ENCODE data around the gene KCNN3. TPM values are rescaled to one million over a fixed set of nuclear protein-coding genes. Genes with fewer than 3 reads are reported as not detected.

The KCNN3 gene
- total RNA-seq, 6 experiments from 2014 or later: not detected

GRCh38 chr1:154769193-154769895 is 100.7 kb downstream of the KCNN3 start:
- TF ChIP-seq, protein P1, sequence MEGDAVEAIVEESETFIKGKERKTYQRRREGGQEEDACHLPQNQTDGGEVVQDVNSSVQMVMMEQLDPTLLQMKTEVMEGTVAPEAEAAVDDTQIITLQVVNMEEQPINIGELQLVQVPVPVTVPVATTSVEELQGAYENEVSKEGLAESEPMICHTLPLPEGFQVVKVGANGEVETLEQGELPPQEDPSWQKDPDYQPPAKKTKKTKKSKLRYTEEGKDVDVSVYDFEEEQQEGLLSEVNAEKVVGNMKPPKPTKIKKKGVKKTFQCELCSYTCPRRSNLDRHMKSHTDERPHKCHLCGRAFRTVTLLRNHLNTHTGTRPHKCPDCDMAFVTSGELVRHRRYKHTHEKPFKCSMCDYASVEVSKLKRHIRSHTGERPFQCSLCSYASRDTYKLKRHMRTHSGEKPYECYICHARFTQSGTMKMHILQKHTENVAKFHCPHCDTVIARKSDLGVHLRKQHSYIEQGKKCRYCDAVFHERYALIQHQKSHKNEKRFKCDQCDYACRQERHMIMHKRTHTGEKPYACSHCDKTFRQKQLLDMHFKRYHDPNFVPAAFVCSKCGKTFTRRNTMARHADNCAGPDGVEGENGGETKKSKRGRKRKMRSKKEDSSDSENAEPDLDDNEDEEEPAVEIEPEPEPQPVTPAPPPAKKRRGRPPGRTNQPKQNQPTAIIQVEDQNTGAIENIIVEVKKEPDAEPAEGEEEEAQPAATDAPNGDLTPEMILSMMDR (IDR thresholded peaks at IDR 0.05): no peak
- H3K36me3 Mint-ChIP-seq (ENCODE audit: low read depth): no peaks in the 10 kb centered on the region
- H3K4me3 Mint-ChIP-seq: no peak overlapping the region
- H3K4me1 Mint-ChIP-seq (ENCODE audit: low read depth): no peaks in the 10 kb centered on the region
- no peak overlapping the region for H3K27ac Mint-ChIP-seq
- peaks cover 34% of the 10 kb centered on the region for H3K27me3 Mint-ChIP-seq (ENCODE audit: insufficient read depth)
- no peak for DNase-seq
- no peaks in the 10 kb centered on the region for H3K9me3 Mint-ChIP-seq

GRCh38 chr1:154768456-154769125 is 101.5 kb downstream of the KCNN3 start:
- Mint-ChIP-seq H3K27ac (no peak overlapping the region), H3K4me3 (no peak overlapping the region), H3K27me3 (ENCODE audit: insufficient read depth) (peaks cover 36% of the 10 kb centered on the region), H3K36me3 (ENCODE audit: low read depth) (no peaks in the 10 kb centered on the region), H3K9me3 (no peaks in the 10 kb centered on the region), H3K4me1 (ENCODE audit: low read depth) (no peaks in the 10 kb centered on the region)
- TF ChIP-seq, protein P1 (IDR thresholded peaks at IDR 0.05): no peak
- no peak for DNase-seq

DNA sequence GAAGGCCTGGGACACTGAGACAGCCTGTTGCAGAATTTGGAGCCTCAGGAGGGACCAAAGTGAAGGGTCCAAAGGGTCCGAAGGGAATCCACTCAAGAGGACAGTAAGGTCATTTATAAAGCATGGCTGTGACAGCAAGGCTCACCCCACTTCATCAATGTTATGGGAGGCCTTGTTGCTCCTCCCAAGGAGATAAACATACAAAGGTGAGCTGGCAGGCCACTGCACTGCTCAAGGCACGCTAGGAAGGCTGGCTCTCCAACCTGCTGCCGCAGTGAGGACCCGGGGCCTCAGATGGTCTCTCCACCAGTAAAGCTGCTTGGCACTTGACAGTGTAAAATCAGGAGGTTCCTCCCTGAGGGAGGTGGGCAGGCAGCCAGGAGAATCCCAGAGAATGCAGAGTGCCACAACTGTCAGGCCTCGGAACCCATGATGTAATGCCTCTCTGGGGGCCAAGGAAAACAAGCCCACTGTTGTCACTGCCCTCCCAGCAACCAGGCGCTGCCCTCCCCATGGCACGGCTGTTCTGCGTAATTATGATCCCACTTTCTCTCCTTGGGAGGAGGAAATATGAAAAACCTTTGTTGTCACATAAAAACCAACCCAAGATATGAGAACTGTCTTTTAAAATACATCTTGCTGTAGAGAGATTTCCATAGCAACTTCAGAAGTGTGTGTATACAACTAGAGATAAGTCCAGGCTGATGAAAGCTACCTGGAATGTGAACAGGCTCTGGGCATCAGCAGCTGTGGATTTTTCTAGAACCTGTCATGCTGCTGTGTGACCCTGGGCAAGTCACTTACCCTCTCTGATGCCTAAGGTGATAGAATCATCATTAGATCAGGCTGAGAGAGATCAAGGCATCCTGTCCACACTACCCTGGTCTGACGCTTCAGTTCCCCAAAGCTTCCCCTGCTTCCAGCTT is 102.5 kb downstream of the KCNN3 start:
- H3K27ac Mint-ChIP-seq: peak overlapping the region; percentile 34; the same call in 1 of the 2 replicates
- peak; percentile 39 for DNase-seq
- H3K36me3 Mint-ChIP-seq (ENCODE audit: low read depth): no peaks in the 10 kb centered on the region
- H3K27me3 Mint-ChIP-seq (ENCODE audit: insufficient read depth): peaks cover 33% of the 10 kb centered on the region
- no peak overlapping the region for H3K4me3 Mint-ChIP-seq
- H3K9me3 Mint-ChIP-seq: no peaks in the 10 kb centered on the region
- TF ChIP-seq, protein P1 (IDR thresholded peaks at IDR 0.05): no peak
- no peaks in the 10 kb centered on the region for H3K4me1 Mint-ChIP-seq (ENCODE audit: low read depth)

- Mint-ChIP-seq H3K27me3 (ENCODE audit: insufficient read depth) (peaks cover 30% of the 10 kb centered on the region), H3K36me3 (ENCODE audit: low read depth) (no peaks in the 10 kb centered on the region), H3K9me3 (no peaks in the 10 kb centered on the region), H3K4me1 (ENCODE audit: low read depth) (no peaks in the 10 kb centered on the region), H3K4me3 (no peak overlapping the region), H3K27ac (no peak overlapping the region)
- peak; percentile 24 for DNase-seq
- TF ChIP-seq, protein P1 (IDR thresholded peaks at IDR 0.05): peak; percentile 63
These were observed 104.1 kb downstream of the KCNN3 start for GRCh38 chr1:154765970-154766369.

DNA sequence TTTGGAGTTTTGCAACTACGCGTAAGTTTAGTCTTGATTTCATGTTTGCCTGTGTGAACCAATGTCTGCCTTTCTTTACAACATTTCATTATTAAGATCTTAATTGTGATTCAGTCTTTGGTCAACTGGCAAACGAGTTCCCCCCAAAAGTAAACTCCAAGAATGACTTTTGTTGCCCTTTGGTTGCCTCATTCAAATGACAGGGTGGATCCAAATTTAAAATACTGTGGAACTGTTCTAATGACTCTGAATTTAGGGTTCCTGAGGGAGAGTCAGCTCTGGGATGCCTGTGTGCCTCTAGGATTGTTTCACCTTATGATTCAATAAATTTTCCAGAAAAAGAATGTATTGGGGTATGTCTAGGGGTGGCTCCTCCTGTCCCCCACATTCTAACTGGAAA is 105.3 kb downstream of the KCNN3 start:
- DNase-seq: no peak
- Mint-ChIP-seq H3K4me1 (ENCODE audit: low read depth) (no peaks in the 10 kb centered on the region), H3K4me3 (no peak overlapping the region), H3K9me3 (no peaks in the 10 kb centered on the region), H3K27me3 (ENCODE audit: insufficient read depth) (peaks cover 28% of the 10 kb centered on the region), H3K27ac (no peak overlapping the region), H3K36me3 (ENCODE audit: low read depth) (no peaks in the 10 kb centered on the region)
- TF ChIP-seq, protein P1 (IDR thresholded peaks at IDR 0.05): no peak
